Measurements from ENCODE around the gene PDLIM3.
A peak's percentile ranks its signal among the peaks of the same experiment; 100 is the strongest.
"Not testable (repeated sequence)": the region's sequence is repeated elsewhere in the genome, so short reads cannot be mapped to it uniquely, and the experiment has no call there.

Gene PDLIM3

GRCh38 chr4:185565696-185566095 lies 30.4 kb upstream of the PDLIM3 start:
- DNase-seq (ENCODE audit: low read depth): no peak
- TF ChIP-seq CTCF (conservative IDR thresholded peaks at IDR 0.05; ENCODE audit: low read depth, low read length): no peak
- no peak overlapping the region for H3K4me3 ChIP-seq (ENCODE audit: low read depth, low read length)

GRCh38 chr4:185564349-185564748 lies 29.0 kb upstream of the PDLIM3 start:
- no peak for DNase-seq (ENCODE audit: low read depth)
- no peak for TF ChIP-seq CTCF (conservative IDR thresholded peaks at IDR 0.05; ENCODE audit: low read depth, low read length)
- no peak overlapping the region for H3K4me3 ChIP-seq (ENCODE audit: low read depth, low read length)

GRCh38 chr4:185562531-185562930 lies 27.2 kb upstream of the PDLIM3 start:
- no peak for TF ChIP-seq CTCF (conservative IDR thresholded peaks at IDR 0.05; ENCODE audit: low read depth, low read length)
- no peak for DNase-seq (ENCODE audit: low read depth)
- no peak overlapping the region for H3K4me3 ChIP-seq (ENCODE audit: low read depth, low read length)

GRCh38 chr4:185560316-185560715 lies 25.0 kb upstream of the PDLIM3 start:
- no peak for DNase-seq (ENCODE audit: low read depth)

GRCh38 chr4:185559915-185560281 lies 24.6 kb upstream of the PDLIM3 start:
- DNase-seq (ENCODE audit: low read depth): peak; percentile 79
- no peak for TF ChIP-seq CTCF (conservative IDR thresholded peaks at IDR 0.05; ENCODE audit: low read depth, low read length)
- no peak overlapping the region for H3K4me3 ChIP-seq (ENCODE audit: low read depth, low read length)

More at GRCh38 chr4:185560316-185560715, 25.0 kb upstream of the PDLIM3 start:
- TF ChIP-seq CTCF (conservative IDR thresholded peaks at IDR 0.05; ENCODE audit: low read depth, low read length): no peak
- H3K4me3 ChIP-seq (ENCODE audit: low read depth, low read length): no peak overlapping the region

GRCh38 chr4:185559251-185559914 lies 24.1 kb upstream of the PDLIM3 start:
- not testable (repeated sequence) for H3K4me3 ChIP-seq (ENCODE audit: low read depth, low read length)
- peak; percentile 63 for DNase-seq (ENCODE audit: low read depth)

GRCh38 chr4:185554365-185555126 lies 19.2 kb upstream of the PDLIM3 start:
- no peak for TF ChIP-seq CTCF (conservative IDR thresholded peaks at IDR 0.05; ENCODE audit: low read depth, low read length)
- no peak for DNase-seq (ENCODE audit: low read depth)
- H3K4me3 ChIP-seq (ENCODE audit: low read depth, low read length): no peak overlapping the region
